Anterior cingulate cortex (tissue), 58 donors: ENCODE measurements around the gene NT5DC1.
"Not testable (repeated sequence)": the region's sequence is repeated elsewhere in the genome, so short reads cannot be mapped to it uniquely, and the experiment has no call there.

Source experiments
- DNase-seq, 58 donors: peaks; one replicate each; lab custom pipeline; 2025; lab: John Stamatoyannopoulos, UW

NT5DC1 gene

DNA sequence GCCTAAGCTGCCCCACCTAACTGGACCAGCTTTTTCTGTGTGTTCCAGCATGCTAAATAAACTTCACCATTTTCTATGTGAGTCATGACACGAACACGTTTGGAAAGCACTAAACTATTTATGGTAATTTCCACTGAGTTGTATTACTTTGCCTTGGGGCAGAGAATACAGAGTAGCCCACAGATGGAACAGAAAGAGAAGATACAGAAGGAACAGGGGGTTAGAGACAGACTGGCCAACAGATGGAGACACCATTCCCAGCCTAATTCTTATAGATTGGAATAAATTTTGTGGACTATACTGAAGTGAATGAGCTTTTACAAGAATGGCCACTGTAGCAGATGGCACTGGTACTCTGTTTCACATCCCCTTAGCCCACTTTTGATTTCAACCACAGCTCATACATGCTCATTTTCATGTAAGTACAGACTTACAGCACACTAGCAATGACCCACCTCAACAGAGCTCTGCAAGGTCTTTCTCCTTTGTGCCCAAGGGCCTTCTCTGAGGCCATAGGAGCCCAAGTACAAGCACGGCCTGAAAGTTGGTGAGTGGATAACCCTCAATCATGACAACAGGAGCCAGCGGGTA lies 13.1 kb upstream of the NT5DC1 start:
- DNase-seq, result no peak

GRCh38 chr6:116088946-116089345 lies 11.7 kb upstream of the NT5DC1 start:
- DNase-seq, result no peak

DNA sequence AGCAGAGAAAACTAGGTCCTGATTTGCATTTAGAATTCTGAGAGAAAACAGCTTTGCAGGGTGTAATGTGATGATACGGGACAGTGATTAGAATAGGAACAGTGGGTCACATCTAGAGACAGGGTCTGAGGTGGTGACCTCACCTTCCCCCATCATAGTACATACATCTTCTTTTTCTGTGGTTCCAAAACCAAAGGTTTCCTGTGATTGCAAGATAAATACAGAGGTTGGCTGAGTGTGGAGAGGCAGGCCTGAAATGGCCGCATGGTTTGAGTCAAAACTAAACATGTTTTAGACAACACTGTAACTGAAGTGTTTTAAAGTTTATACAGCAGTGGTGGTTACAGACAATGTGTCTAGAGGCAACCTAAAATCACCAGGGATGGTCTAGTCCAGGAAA lies 10.4 kb upstream of the NT5DC1 start:
- no peak for DNase-seq

- no peak for DNase-seq
Measured at GRCh38 chr6:116094041-116094440, 6.6 kb upstream of the NT5DC1 start.

DNA sequence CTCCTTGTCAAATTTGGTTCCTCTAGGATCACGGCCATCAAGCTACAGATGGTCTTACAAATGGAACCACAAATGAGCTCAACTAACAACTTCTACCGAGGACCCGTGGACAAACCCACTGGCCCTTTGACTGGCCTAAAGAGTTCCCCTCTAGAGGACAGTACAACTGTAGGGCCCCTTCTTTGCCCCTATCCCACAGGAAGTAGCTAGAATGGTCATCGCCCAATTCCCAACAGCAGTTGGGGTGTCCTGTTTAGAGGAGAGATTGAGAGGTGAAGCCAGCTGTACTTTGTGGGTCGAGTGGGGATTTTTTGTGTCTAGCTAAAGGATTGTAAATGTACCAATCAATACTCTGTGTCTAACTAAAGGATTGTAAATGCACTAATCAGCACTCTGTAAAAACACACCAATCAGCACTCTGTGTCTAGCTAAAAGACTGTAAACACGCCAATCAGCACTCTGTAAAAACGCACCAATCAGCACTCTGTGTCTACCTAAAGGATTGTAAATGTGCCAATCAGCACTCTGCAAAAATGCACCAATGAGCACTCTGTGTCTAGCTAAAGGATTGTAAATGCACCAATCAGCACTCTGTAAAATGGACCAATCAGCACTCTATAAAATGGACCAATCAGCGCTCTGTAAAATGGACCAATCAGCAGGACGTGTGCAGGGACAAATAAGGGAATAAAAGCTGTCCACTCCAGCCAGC lies 4.4 kb upstream of the NT5DC1 start:
- DNase-seq, result not testable (repeated sequence)

GRCh38 chr6:116096979-116097816 lies 3.5 kb upstream of the NT5DC1 start:
- DNase-seq, result peak in 1 of 58 donors; percentile 7

GRCh38 chr6:116099036-116099435 lies 1.6 kb upstream of the NT5DC1 start:
- DNase-seq, result no peak

- no peak for DNase-seq
Measured at GRCh38 chr6:116101302-116101718, 657 bp downstream of the NT5DC1 start.

DNA sequence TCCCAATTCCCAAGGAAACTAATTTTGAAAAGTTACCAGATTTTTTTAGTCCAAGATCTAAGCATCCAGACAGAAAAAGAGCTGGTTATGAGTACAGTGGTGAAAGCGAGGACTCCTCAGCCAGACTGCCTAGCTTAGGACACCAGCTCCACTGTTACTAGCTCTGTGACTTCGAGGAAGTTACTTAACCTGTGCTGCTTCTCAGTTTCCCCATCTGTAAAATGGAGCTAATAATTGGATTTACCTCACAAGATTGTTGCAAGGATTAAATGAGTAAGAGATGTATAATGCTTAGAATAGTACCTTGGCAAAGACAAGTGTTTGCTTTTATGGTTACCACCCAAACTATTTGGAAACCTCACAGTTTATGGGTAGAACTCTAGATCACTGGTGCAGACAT lies 1.1 kb downstream of the NT5DC1 start:
- no peak for DNase-seq

GRCh38 chr6:116102873-116103272 lies 2.2 kb downstream of the NT5DC1 start:
- no peak for DNase-seq

- no peak for DNase-seq
Measured at GRCh38 chr6:116104636-116105035, 4.0 kb downstream of the NT5DC1 start.

GRCh38 chr6:116105247-116105646 lies 4.6 kb downstream of the NT5DC1 start:
- no peak for DNase-seq

DNA sequence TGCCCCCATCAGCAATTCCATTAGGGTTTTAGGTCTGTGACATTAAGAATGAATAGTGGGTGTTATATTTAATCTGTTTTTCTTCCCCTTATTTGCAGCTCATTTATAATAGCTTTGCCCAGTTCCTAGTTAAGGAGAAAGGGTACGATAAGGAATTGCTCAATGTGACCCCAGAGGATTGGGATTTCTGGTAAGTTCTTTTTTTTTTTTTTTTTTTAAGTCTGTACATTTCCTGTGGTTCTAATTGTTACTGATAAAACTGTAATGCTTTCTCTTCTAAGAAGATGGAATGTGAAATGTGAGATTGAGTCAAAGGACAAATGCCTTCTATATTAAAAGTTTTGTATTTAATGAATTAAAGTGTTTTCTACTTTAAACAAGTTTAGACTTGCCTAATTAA lies 5.5 kb downstream of the NT5DC1 start:
- no peak for DNase-seq

DNA sequence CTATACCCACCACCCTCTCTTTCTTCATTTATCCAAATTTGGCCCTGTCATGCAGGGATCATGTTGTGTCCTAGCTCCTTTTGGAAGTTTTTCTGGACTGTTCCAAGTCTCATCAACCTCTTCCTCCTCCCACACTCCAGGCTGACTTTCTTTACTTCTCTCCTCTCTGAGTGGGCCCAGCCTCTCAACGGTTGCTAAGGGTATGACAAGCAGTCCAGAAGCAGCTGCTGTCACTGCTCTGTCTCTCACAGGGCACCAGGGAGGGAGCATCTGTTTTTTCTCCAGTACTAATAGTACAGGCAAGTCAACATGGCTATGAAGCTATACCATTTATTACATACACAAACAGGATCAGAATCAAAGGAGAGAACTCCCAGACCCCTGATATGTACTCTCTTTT lies 8.2 kb downstream of the NT5DC1 start:
- DNase-seq, result peak in 4 of 58 donors; percentile 8 to 33 (median 15)

GRCh38 chr6:116111552-116112528 lies 11.2 kb downstream of the NT5DC1 start:
- DNase-seq, result peak in 1 of 58 donors; percentile 12

- no peak for DNase-seq
Measured at GRCh38 chr6:116113386-116113785, 12.7 kb downstream of the NT5DC1 start.

DNA sequence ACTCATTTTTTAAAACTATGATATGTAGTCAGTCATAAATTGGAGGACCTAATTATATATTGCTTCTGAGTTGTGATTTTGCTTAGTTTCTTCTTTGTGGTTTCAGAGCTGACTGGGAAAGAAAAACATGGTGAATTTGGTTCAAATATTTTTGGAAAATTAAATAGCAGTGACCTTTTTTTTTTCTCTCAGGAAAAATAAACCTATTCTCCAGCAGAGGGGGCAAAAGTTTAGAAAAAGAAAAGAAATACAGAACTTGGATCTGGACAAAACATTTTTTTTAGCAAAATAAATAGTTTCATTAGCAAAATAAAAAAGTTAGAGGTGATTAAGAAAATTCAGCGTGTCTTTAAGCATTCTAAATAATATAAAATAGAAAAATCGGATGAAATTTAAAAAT lies 15.1 kb downstream of the NT5DC1 start:
- no peak for DNase-seq

GRCh38 chr6:116118608-116119007 lies 18.0 kb downstream of the NT5DC1 start:
- DNase-seq, result no peak

DNA sequence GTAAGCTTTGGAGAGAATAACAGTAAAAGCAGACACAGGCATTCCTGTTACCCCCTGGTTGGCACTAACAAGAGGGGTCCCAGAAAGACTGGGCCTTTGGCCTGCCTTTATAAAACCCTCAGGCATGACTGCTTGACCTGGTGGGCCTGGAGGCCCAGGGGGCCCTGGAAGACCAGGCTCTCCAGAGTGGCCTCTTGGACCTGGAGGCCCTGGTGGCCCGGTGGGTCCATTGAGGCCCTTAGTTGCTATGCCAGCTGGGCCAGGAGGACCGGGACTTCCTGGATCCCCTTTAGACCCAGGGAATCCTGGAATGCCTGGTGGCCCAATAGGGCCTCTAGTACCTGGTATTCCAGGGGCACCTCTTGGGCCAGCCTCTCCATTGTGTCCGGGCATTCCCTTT lies 19.8 kb downstream of the NT5DC1 start:
- DNase-seq, result no peak

GRCh38 chr6:116126032-116126431 lies 25.4 kb downstream of the NT5DC1 start, which contains the start of gene COL10A1:
Gene COL10A1, minus strand, starts transcription at chr6:116126132. Its CDS starts 640 bp downstream, at chr6:116125492.
- no peak for DNase-seq
